ENCODE data around the gene CAPN3.

The CAPN3 gene

DNA sequence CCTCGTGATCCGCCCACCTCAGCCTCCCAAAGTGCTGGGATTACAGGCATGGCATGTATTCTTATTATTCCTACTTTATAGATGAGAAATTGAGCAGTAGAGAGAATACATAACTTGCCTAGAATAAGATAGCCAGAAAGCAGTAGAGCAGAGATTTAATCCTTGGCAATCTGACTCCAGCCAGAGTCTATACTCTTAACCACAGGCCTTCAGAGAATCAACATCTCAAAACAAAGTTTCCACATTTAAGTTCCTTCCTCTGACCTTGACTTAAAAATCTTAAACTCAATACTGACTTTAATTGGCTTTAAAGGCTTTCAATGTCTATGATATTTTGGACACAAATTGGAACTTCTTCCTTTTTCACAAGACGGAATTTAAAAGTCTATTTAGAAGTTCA lies 94.5 kb downstream of the CAPN3 start:
- DNase-seq (ENCODE audit: low read depth) = no peak

DNA sequence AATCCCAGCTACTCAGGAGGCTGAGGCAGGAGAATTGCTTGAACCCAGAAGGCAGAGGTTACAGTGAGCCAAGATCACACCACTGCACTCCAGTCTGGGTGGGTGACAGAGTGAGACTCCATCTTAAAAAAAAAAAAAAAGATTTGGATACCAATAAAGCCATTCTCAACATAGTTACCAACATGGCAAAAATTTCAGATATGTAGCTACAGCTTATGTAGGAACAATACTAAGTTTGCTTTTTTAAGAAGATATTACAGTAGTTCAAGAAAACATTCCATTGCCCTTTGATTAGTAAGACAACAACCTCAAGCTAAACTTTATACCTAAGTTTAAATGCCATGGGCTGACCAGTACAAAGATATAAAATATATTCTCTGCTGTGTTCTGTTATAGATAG lies 97.2 kb downstream of the CAPN3 start:
- no peak for DNase-seq (ENCODE audit: low read depth)

DNA sequence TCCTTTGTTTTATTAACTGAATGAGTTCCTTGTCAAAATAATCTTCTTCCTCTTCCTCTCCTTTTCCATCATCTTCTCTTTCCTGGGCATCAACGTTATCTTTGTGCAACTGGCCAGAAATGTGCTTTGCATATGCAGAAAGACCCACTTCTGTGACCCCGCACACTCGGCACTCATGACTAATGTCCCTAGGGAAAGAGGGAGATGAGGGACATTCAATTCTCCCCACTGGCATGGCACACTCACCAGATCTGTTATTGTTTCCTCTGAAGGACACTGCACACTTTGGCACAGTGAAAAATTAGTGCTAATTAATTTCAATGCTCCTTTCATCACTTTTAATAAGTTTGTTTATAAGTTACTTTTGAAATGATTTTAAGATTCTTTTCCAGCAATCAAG lies 97.7 kb downstream of the CAPN3 start:
- DNase-seq (ENCODE audit: low read depth) = no peak

DNA sequence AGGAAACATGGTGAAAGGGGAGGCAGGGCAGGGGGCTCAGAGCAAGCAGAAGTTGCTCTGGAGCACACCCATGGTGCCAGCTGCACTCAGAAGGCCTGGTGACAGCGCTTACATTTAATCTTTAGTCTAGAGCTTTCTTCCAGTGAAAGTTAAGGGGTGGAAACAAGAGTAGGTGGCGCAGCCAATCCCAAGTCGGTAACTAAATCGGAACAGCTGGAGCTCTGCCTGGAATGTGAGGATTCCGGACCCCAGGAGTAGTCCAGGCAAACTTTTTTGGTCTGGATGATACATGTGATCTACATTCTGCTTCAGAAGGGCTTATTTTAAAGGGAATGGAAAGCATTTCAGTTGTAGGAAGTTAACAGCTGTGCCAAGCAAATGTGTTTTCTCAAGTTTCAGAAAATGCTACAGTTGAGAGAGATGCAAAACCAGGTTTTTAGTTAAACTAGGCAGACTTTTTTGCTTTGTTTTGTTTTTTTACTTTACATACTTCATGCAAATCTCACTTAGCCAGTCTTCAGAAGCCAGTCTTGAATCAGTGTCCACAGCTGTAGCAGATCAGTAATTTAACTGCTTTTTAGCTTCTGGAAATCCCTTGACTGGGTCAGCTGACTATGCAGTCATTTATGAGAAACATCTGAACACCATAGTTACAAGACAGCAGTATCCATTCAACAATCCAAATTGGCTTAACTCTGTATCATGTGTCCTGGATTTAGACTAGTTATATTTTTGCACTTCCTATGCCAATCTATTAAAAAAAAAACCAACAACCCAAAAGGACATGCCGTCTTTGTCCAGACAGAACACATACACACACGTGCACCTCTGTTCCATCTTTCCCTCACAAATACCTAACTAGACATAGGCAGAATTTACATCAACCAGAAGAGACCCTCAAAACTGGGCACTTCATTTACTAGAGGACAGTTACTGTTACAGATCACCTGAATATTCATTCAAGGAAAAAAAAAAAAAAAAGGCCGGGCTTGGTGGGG lies 98.4 kb downstream of the CAPN3 start:
- no peak for DNase-seq (ENCODE audit: low read depth)

DNA sequence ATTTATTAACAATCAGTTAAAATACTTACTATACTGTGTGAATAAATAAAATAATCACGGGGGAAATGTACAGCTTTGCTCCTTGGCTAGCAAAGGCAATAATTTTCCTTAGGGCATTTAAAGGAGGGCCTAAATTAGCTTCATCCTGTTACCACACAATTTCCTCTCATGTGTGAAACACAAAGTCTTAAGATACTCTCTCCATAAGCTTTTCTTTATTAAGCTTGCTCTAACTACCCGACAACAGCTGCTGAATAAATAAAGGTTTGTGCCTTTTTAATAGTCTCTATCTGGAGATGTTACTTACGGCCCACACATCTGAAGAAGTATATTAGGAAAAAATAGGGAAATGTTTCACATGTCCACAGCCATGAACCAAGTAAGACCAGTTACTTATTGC lies 102.0 kb downstream of the CAPN3 start:
- no peak for DNase-seq (ENCODE audit: low read depth)
